ENCODE results near the gene LRRC8C.

The LRRC8C gene

DNA sequence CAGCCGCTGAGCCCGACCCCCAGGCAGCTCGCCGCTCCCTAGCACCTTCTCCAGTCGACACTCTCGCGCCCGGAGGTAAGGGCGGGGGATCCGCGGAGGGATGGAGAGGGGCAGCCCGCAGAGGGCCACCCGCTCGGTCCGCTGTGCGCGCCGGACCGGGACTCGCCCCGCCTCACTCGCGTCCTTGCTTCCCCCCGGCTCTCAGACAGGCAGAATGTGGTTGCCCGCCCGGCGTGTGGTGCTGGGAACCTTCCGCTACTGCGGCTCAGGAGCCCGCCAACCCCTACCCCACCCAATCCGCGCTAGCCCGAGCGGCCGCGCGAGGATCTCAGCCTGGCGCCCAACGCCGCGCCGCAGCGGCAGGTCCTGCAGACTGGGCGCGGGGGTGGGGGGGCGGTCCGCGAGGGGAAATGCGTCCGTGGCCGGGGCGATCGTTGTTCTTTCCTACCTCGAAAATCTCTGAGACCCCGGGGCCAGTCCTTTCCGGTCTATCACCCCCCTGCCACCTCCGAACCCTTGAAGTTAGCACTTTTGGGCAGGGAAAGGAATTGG lies 404 bp downstream of the LRRC8C start:
- H3K9ac ChIP-seq (ENCODE audit: insufficient read length): peak overlapping the region; percentile 76
- DNase-seq (ENCODE audit: low read depth, low spot score): no peak
- peak overlapping the region; percentile 96 for H3K4me3 ChIP-seq
- H3K36me3 ChIP-seq (ENCODE audit: insufficient read depth, low read length): no peaks in the 10 kb centered on the region
- no peak for TF ChIP-seq EZH2 (IDR thresholded peaks at IDR 0.05)
- no peak for TF ChIP-seq POLR2AphosphoS5 (IDR thresholded peaks at IDR 0.05; ENCODE audit: borderline replicate concordance, low read depth, low read length)
- TF ChIP-seq FOXP2 (optimal IDR thresholded peaks at IDR 0.05; ENCODE audit: control extremely low read depth, extremely low read length, insufficient read depth): no peak
- H3K27ac ChIP-seq: no peak overlapping the region
- H3K9me3 ChIP-seq (ENCODE audit: low read depth, low read length): no peaks in the 10 kb centered on the region

DNA sequence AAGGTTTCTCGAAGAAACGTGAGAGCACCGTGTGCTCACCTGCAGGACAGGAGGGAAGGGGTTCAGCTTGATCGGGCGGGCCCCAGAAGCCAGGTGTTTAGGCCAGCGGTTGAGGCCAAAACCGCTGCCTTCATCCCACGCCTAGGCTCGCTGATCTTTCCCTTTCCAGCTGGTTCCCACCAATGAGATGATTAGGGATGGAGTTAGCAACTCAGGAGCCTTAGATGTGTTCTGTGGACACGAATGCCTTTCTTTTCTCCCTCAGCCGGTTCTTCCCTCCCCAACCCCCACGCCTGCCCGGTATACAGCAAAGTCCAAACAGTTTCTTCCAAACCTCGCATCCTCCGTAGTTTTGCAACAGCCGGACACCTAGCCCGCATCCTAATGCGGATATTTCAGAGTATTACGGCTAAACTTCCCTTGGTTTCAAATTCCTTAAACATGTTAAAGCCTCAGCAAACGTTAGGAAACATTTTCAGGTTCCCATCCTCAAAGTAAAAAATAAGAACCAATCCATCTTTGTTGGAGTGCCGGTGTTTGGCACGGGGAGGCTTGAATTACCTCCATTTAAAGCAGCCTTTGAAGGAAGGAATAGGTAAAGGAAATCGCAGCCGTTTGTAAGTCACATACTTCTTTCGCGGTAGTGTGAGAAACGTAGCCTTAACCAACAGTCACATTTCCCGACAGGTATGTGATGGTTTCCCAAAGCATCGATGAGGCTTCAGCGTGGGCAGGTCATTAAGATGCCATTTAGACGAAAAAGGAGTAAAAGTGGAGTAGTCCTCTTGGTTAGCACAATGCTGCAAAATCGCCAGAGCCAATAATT lies 1.1 kb downstream of the LRRC8C start:
- peak overlapping the region; percentile 96 for H3K4me3 ChIP-seq
- H3K9me3 ChIP-seq (ENCODE audit: low read depth, low read length): no peaks in the 10 kb centered on the region
- peak overlapping the region; percentile 76 for H3K9ac ChIP-seq (ENCODE audit: insufficient read length)
- DNase-seq (ENCODE audit: low read depth, low spot score): no peak
- TF ChIP-seq FOXP2 (optimal IDR thresholded peaks at IDR 0.05; ENCODE audit: control extremely low read depth, extremely low read length, insufficient read depth): no peak
- TF ChIP-seq POLR2AphosphoS5 (IDR thresholded peaks at IDR 0.05; ENCODE audit: borderline replicate concordance, low read depth, low read length): no peak
- TF ChIP-seq EZH2 (IDR thresholded peaks at IDR 0.05): no peak
- no peaks in the 10 kb centered on the region for H3K36me3 ChIP-seq (ENCODE audit: insufficient read depth, low read length)
- no peak overlapping the region for H3K27ac ChIP-seq

DNA sequence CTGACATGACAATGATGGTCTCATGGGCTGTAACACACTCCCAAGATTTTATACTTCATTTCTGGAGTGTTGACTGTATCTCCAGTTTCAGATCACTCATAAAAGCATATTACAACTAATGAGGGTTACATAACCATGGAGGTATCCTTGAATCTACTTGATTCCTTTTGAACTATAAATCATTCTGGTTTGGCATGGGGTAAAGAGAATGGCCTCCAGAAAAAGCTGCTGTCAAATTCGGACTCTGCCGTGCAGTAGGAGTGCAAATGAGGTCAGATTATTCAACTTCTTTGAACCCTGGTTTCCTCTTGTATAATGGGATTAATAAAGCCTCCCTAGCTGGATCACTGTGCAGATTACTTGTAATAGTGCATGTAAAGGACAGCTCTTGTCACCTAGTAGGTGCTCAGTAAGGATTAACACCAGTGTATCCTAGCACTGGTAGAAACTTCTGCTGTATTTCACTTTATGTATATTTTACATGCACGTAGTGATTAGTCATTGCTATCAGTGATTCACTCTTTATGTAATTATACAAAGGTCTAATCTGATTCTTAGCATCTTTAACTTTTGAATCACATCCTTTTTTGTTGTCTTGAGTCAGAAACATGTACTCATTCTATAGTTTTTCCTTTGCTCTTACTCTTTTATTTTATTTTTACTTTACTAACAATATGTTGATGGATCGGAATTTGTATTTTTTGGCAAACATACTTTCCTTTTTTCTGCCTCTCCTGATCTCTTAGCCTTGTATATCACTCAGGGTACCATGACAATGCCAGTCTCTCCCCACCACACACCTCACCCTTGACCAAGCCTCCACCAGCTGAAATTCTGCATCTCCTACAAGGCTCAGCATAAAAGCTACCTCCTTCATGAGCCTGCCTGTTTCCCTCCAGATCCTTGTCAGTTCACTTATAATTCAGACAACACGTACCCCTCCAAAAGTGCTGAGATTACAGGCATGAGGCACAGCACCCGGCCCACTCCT lies 3.2 kb downstream of the LRRC8C start:
- DNase-seq (ENCODE audit: low read depth, low spot score): no peak
- no peak overlapping the region for H3K4me3 ChIP-seq
- H3K9me3 ChIP-seq (ENCODE audit: low read depth, low read length): no peaks in the 10 kb centered on the region
- no peak overlapping the region for H3K27ac ChIP-seq
- TF ChIP-seq FOXP2 (optimal IDR thresholded peaks at IDR 0.05; ENCODE audit: control extremely low read depth, extremely low read length, insufficient read depth) (no peak), POLR2AphosphoS5 (IDR thresholded peaks at IDR 0.05; ENCODE audit: borderline replicate concordance, low read depth, low read length) (no peak), EZH2 (IDR thresholded peaks at IDR 0.05) (no peak)
- H3K36me3 ChIP-seq (ENCODE audit: insufficient read depth, low read length): no peaks in the 10 kb centered on the region
- no peak overlapping the region for H3K9ac ChIP-seq (ENCODE audit: insufficient read length)

DNA sequence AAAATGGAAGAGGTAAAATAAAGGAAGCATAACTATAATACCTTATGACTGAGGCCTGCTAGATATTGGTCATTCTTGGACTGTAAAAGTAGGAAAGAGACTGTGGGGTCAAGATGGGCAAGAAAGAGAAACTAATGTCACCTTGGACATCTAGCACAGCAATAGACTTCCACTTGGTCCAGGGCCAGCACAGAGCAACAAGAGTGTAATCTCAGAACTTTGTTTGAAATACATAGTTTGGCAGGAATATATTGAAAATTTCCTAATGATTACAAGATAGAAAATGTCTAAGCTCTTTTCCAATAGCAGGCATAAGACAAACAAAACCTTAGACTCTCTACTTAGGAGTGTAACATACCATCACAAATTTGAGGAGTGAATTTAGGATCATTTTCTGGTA lies 4.6 kb downstream of the LRRC8C start:
- Histone ChIP-seq H3K36me3 (ENCODE audit: insufficient read depth, low read length) (no peaks in the 10 kb centered on the region), H3K4me3 (no peak overlapping the region), H3K27ac (no peak overlapping the region), H3K9ac (ENCODE audit: insufficient read length) (no peak overlapping the region), H3K9me3 (ENCODE audit: low read depth, low read length) (no peaks in the 10 kb centered on the region)
- DNase-seq (ENCODE audit: low read depth, low spot score): no peak
- TF ChIP-seq POLR2AphosphoS5 (IDR thresholded peaks at IDR 0.05; ENCODE audit: borderline replicate concordance, low read depth, low read length) (no peak), FOXP2 (optimal IDR thresholded peaks at IDR 0.05; ENCODE audit: control extremely low read depth, extremely low read length, insufficient read depth) (no peak), EZH2 (IDR thresholded peaks at IDR 0.05) (no peak)

DNA sequence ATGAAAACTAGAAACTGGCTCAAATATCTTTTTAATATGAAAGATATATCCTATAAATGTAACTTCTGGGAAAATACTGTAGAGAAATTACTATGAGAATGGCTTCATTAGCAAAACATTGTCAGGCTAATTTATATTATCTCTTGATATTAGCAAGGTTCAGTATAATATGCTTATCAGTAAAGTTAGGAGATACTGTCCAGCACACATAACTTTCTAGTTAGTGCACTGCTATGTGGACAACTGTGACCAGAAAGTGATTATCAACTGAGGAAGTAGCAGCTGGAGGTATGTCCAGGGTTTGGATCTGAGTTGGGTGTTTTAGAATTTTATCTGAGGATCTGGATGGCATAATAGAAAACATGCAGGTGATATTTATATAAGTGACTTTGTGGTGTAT lies 7.5 kb downstream of the LRRC8C start:
- no peak overlapping the region for H3K4me3 ChIP-seq
- no peaks in the 10 kb centered on the region for H3K36me3 ChIP-seq (ENCODE audit: insufficient read depth, low read length)
- H3K9ac ChIP-seq (ENCODE audit: insufficient read length): no peak overlapping the region
- H3K9me3 ChIP-seq (ENCODE audit: low read depth, low read length): no peaks in the 10 kb centered on the region
- no peak for TF ChIP-seq POLR2AphosphoS5 (IDR thresholded peaks at IDR 0.05; ENCODE audit: borderline replicate concordance, low read depth, low read length)
- no peak for TF ChIP-seq EZH2 (IDR thresholded peaks at IDR 0.05)
- no peak for TF ChIP-seq FOXP2 (optimal IDR thresholded peaks at IDR 0.05; ENCODE audit: control extremely low read depth, extremely low read length, insufficient read depth)
- H3K27ac ChIP-seq: no peak overlapping the region
- no peak for DNase-seq (ENCODE audit: low read depth, low spot score)

DNA sequence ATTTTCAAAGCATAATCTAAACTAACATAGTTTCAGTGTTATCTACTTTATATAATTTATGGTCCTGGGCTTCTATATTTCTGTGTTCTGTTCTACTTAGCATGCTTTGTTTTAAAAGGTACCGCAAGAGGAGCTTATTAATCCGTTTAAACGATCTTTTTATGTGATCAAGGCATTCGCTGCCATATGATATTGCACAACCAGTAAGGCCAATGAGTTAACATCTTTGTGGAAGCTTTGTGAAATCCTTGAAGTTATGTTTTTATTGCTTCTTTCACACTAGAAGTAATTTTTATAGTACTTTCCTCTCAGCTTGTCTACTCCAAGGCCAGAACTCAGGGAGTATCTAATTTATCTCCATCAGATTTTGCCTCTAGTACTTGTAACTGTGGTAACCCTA lies 8.9 kb downstream of the LRRC8C start:
- Histone ChIP-seq H3K9me3 (ENCODE audit: low read depth, low read length) (no peaks in the 10 kb centered on the region), H3K4me3 (no peak overlapping the region), H3K9ac (ENCODE audit: insufficient read length) (no peak overlapping the region), H3K36me3 (ENCODE audit: insufficient read depth, low read length) (no peaks in the 10 kb centered on the region), H3K27ac (no peak overlapping the region)
- TF ChIP-seq FOXP2 (optimal IDR thresholded peaks at IDR 0.05; ENCODE audit: control extremely low read depth, extremely low read length, insufficient read depth) (no peak), POLR2AphosphoS5 (IDR thresholded peaks at IDR 0.05; ENCODE audit: borderline replicate concordance, low read depth, low read length) (no peak), EZH2 (IDR thresholded peaks at IDR 0.05) (no peak)
- no peak for DNase-seq (ENCODE audit: low read depth, low spot score)

DNA sequence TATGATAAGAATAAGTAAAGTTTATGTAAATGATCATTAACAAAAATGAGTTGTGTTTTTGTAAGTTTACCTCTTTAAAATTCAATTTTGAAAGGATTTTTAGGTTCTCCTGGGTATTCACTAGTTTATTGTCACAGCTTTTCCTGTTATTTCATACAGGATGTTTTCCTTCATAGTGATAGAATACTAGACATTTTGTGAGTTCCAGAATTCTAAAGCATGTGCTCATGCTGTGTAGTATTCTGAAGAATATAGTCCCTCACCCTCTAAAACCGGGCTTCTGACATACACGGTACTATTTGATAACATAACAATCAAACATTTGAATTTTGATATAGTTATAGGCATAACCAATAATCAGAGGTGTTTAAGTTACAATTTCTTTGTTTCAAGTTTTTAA lies 10.7 kb downstream of the LRRC8C start:
- no peaks in the 10 kb centered on the region for H3K9me3 ChIP-seq (ENCODE audit: low read depth, low read length)
- no peak overlapping the region for H3K9ac ChIP-seq (ENCODE audit: insufficient read length)
- no peak overlapping the region for H3K4me3 ChIP-seq
- DNase-seq (ENCODE audit: low read depth, low spot score): no peak
- H3K36me3 ChIP-seq (ENCODE audit: insufficient read depth, low read length): no peaks in the 10 kb centered on the region
- TF ChIP-seq POLR2AphosphoS5 (IDR thresholded peaks at IDR 0.05; ENCODE audit: borderline replicate concordance, low read depth, low read length) (no peak), EZH2 (IDR thresholded peaks at IDR 0.05) (no peak), FOXP2 (optimal IDR thresholded peaks at IDR 0.05; ENCODE audit: control extremely low read depth, extremely low read length, insufficient read depth) (no peak)
- H3K27ac ChIP-seq: no peak overlapping the region
